Mesenchymal stem cell (in vitro differentiated cells and primary cell): ENCODE results near the gene PADI3.

Experiments used
- DNase-seq: peaks from one replicate; pipeline ENCODE4 v3.0.0-alpha.2; 2013
- H2AFZ ChIP-seq: one replicate; pipeline ENCODE4 v1.6.1; 2013; ENCODE audit warnings: low read depth, mild to moderate bottlenecking, control low read depth, inconsistent platforms, low read length, moderate library complexity
- H2AK5ac ChIP-seq: 2 replicates; pipeline ENCODE4 v1.6.1; 2013; ENCODE audit warnings: low read length, moderate library complexity, mild to moderate bottlenecking, inconsistent platforms; ENCODE audit not compliant: severe bottlenecking
- H2BK120ac ChIP-seq: one replicate; pipeline ENCODE4 v1.6.1; 2013; ENCODE audit warnings: low read depth, mild to moderate bottlenecking, inconsistent platforms, low read length, moderate library complexity
- H2BK12ac ChIP-seq, 2 experiments: one replicate each; pipeline ENCODE4 v1.6.1; 2013; ENCODE audit warnings: inconsistent platforms in 2 of 2, low read length in 2 of 2, mild to moderate bottlenecking in 2 of 2, moderate library complexity in 2 of 2, control low read depth in 1 of 2
- H2BK15ac ChIP-seq: one replicate; pipeline ENCODE4 v1.6.1; 2013; ENCODE audit warnings: mild to moderate bottlenecking, low read depth, inconsistent platforms; ENCODE audit not compliant: poor library complexity, severe bottlenecking
- H2BK5ac ChIP-seq: 2 replicates; pipeline ENCODE4 v1.6.1; 2013; ENCODE audit warnings: low read depth, mild to moderate bottlenecking, low read length, control low read depth, inconsistent platforms; ENCODE audit not compliant: poor library complexity, severe bottlenecking
- H3K14ac ChIP-seq, 2 experiments: one replicate each; pipeline ENCODE4 v1.6.1; 2013; ENCODE audit warnings: inconsistent platforms in 2 of 2, low read length in 2 of 2, control low read depth in 1 of 2, mild to moderate bottlenecking in 1 of 2, moderate library complexity in 1 of 2
- H3K18ac ChIP-seq, 2 experiments: one replicate each; pipeline ENCODE4 v1.6.1; 2013; ENCODE audit warnings: inconsistent platforms in 2 of 2, low read length in 2 of 2, control low read depth in 1 of 2, low read depth in 1 of 2, mild to moderate bottlenecking in 1 of 2
- H3K23ac ChIP-seq, 2 experiments: one replicate each; pipeline ENCODE4 v1.6.1; 2013; ENCODE audit warnings: inconsistent platforms in 2 of 2, low read length in 2 of 2, mild to moderate bottlenecking in 2 of 2, moderate library complexity in 2 of 2, control low read depth in 1 of 2
- H3K27ac ChIP-seq: 2 replicates; pipeline ENCODE4 v1.5.1; 2013; ENCODE audit warnings: mild to moderate bottlenecking, moderate library complexity, low read length, control low read depth, inconsistent platforms; ENCODE audit not compliant: poor library complexity, severe bottlenecking
- H3K27me3 ChIP-seq, 2 experiments: 2 replicates each; pipeline versions ENCODE4 v1.6.1 to v1.7.0; 2013; ENCODE audit warnings: low read length in 2 of 2, mild to moderate bottlenecking in 2 of 2, moderate library complexity in 2 of 2, control low read depth in 1 of 2, inconsistent platforms in 1 of 2; ENCODE audit not compliant: control insufficient read depth in 1 of 2, insufficient read depth in 1 of 2
- H3K36me3 ChIP-seq, 2 experiments: 2 replicates each; pipeline versions ENCODE4 v1.6.1 to v1.7.0; 2013; ENCODE audit warnings: low read length in 2 of 2, control low read depth in 1 of 2, inconsistent platforms in 1 of 2, low read depth in 1 of 2, mild to moderate bottlenecking in 1 of 2; ENCODE audit not compliant: insufficient read depth in 2 of 2, control insufficient read depth in 1 of 2
- H3K4ac ChIP-seq, 2 experiments: one replicate each; pipeline ENCODE4 v1.6.1; 2013; ENCODE audit warnings: inconsistent platforms in 2 of 2, low read length in 2 of 2, mild to moderate bottlenecking in 2 of 2, moderate library complexity in 2 of 2, control low read depth in 1 of 2, low read depth in 1 of 2
- H3K4me1 ChIP-seq: 2 replicates; pipeline ENCODE4 v1.6.1; 2013; ENCODE audit warnings: low read depth, low read length, control low read depth; ENCODE audit not compliant: control insufficient read depth, insufficient read depth
- H3K4me2 ChIP-seq: 2 replicates; pipeline ENCODE4 v1.6.1; 2013; ENCODE audit warnings: low read length, mild to moderate bottlenecking, inconsistent platforms; ENCODE audit not compliant: poor library complexity, severe bottlenecking
- H3K4me3 ChIP-seq, 2 experiments: 2 replicates each; pipeline versions ENCODE4 v1.5.1 to v1.7.0; 2013; ENCODE audit warnings: low read length in 2 of 2, mild to moderate bottlenecking in 2 of 2, control low read depth in 1 of 2, low read depth in 1 of 2; ENCODE audit not compliant: insufficient read depth in 1 of 2
- H3K79me1 ChIP-seq: replicated peaks from 2 replicates; pipeline ENCODE4 v1.6.1; 2013; ENCODE audit warnings: mild to moderate bottlenecking, control low read depth, low read length, inconsistent platforms; ENCODE audit not compliant: poor library complexity, severe bottlenecking
- H3K9ac ChIP-seq: 2 replicates; pipeline ENCODE4 v1.7.0; 2013; ENCODE audit warnings: mild to moderate bottlenecking, low read length, moderate library complexity
- H3K9me3 ChIP-seq: 2 replicates; pipeline ENCODE4 v1.7.0; 2013; ENCODE audit warnings: mild to moderate bottlenecking, low read length; ENCODE audit not compliant: control insufficient read depth
- H4K8ac ChIP-seq: one replicate; pipeline ENCODE4 v1.6.1; 2013; ENCODE audit warnings: inconsistent platforms, mild to moderate bottlenecking, low read length, moderate library complexity
- H4K91ac ChIP-seq: one replicate; pipeline ENCODE4 v1.6.1; 2013; ENCODE audit warnings: mild to moderate bottlenecking, low read length, inconsistent platforms
- WGBS: methylation state at CpG from one replicate; pipeline ENCODE4 v1.1.7; 2013; ENCODE audit warnings: mixed read lengths; 5-methylcytosine and 5-hydroxymethylcytosine counted together

The PADI3 gene

DNA sequence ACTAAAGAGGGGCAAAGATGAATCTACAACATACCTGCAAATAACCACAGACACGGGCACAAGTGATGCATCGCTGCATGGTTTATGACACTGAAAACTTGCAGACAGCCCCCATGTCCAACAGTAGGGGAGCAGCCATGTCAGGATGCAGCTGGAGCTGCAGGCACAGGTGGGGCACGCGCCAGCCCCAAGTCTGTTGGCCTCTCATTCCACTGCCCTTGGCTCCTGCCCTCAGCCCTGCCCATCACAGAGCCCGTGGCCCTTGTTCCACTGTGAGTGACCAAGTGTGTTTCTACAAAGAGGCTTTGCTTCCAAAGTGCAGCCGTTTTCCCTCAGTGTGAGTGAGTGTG lies 55.9 kb downstream of the PADI3 start:
- H3K27ac ChIP-seq: no peak overlapping the region
- no peak overlapping the region for H2AK5ac ChIP-seq
- H3K14ac ChIP-seq: no peak overlapping the region
- no peak overlapping the region for H3K4me3 ChIP-seq
- H3K79me1 ChIP-seq: no peaks in the 10 kb centered on the region
- H2BK15ac ChIP-seq: no peak overlapping the region
- peaks cover 17% of the 10 kb centered on the region for H3K4me1 ChIP-seq
- no peak overlapping the region for H3K23ac ChIP-seq
- no peak overlapping the region for H2AFZ ChIP-seq
- no peaks in the 10 kb centered on the region for H3K36me3 ChIP-seq
- peaks cover 22% of the 10 kb centered on the region for H3K9me3 ChIP-seq
- no peak overlapping the region for H4K91ac ChIP-seq
- no peak overlapping the region for H4K8ac ChIP-seq
- no peak overlapping the region for H3K9ac ChIP-seq
- no peak overlapping the region for H3K18ac ChIP-seq
- DNase-seq: no peak
- no peak overlapping the region for H3K4me2 ChIP-seq
- no peak overlapping the region for H2BK5ac ChIP-seq
- H3K4ac ChIP-seq: no peak overlapping the region
- H2BK120ac ChIP-seq: no peak overlapping the region
- peaks cover 0 to 75% of the 10 kb centered on the region in 2 experiments for H3K27me3 ChIP-seq
- H2BK12ac ChIP-seq: no peak overlapping the region
- 78% methylated on average over 6 of the region's 6 CpGs for WGBS

DNA sequence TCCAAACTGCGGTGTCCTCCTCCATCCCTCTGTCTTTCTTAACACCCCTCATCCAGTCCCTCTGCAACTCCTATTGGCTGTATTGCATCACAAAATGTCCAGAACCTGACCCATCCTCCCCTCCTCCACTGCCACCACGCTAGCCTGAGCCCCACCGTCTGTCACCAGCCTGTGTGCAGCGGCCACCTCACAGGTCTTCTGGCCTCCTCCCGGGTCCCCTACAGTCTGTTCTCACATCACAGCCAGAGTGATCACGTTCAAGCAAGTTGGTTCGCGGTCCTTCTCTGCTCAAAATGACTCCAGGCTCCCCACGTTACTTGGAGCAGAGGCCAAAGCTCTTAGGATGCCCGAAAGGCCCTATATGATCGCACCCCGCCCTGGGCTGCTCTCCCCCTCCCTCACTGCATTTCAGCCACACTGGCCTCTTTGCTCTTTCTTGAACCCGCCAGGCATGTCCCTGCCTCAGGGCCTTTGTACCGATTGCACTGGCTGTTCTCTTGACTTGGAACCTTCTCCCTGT lies 56.7 kb downstream of the PADI3 start:
- Histone ChIP-seq H2BK15ac (no peak overlapping the region), H3K27me3 (peaks cover 0 to 82% of the 10 kb centered on the region in 2 experiments), H3K4ac (no peak overlapping the region), H3K18ac (no peak overlapping the region), H3K4me2 (no peak overlapping the region), H2BK120ac (no peak overlapping the region), H2AK5ac (no peak overlapping the region), H2AFZ (no peak overlapping the region), H3K9ac (no peak overlapping the region), H4K8ac (no peak overlapping the region), H3K9me3 (peaks cover 22% of the 10 kb centered on the region), H4K91ac (no peak overlapping the region), H3K36me3 (no peaks in the 10 kb centered on the region), H3K14ac (no peak overlapping the region), H3K4me3 (no peak overlapping the region), H3K27ac (no peak overlapping the region), H3K23ac (no peak overlapping the region), H2BK12ac (no peak overlapping the region), H3K4me1 (peaks cover 17% of the 10 kb centered on the region), H3K79me1 (no peaks in the 10 kb centered on the region), H2BK5ac (no peak overlapping the region)
- WGBS: 81% methylated on average over 13 of the region's 14 CpGs
- no peak for DNase-seq

DNA sequence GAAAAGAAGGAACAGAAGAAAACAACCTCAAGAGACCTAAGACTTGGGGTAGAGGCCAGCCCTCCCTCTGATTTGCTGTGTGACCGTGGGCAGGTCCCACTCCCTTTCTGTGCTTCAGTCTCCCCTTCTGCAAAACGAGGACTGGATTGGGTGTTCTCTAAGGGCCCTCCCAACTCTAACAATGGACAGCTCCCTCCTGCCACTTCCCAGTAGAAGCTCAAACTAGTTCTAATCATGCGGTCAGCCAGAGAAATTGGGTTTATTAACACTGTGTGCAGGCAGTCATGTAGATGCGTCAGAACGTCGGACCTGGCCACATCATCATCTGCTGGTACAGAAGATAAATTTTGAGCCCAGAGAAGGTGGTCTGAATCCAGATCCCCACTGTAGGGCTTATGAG lies 57.5 kb downstream of the PADI3 start:
- no peak overlapping the region for H3K9ac ChIP-seq
- no peak overlapping the region for H2AK5ac ChIP-seq
- no peak overlapping the region for H3K14ac ChIP-seq
- H3K4me1 ChIP-seq: peaks cover 17% of the 10 kb centered on the region
- H3K4ac ChIP-seq: no peak overlapping the region
- H3K18ac ChIP-seq: no peak overlapping the region
- no peaks in the 10 kb centered on the region for H3K79me1 ChIP-seq
- H3K36me3 ChIP-seq: no peaks in the 10 kb centered on the region
- H3K4me2 ChIP-seq: no peak overlapping the region
- no peak overlapping the region for H2AFZ ChIP-seq
- H2BK12ac ChIP-seq: no peak overlapping the region
- no peak overlapping the region for H4K8ac ChIP-seq
- no peak for DNase-seq
- no peak overlapping the region for H3K4me3 ChIP-seq
- no peak overlapping the region for H3K27ac ChIP-seq
- H2BK15ac ChIP-seq: no peak overlapping the region
- no peak overlapping the region for H2BK120ac ChIP-seq
- no peak overlapping the region for H2BK5ac ChIP-seq
- no peak overlapping the region for H4K91ac ChIP-seq
- 83% methylated on average over 6 of the region's 6 CpGs for WGBS
- H3K9me3 ChIP-seq: peaks cover 18% of the 10 kb centered on the region
- peaks cover 0 to 88% of the 10 kb centered on the region in 2 experiments for H3K27me3 ChIP-seq
- H3K23ac ChIP-seq: no peak overlapping the region

DNA sequence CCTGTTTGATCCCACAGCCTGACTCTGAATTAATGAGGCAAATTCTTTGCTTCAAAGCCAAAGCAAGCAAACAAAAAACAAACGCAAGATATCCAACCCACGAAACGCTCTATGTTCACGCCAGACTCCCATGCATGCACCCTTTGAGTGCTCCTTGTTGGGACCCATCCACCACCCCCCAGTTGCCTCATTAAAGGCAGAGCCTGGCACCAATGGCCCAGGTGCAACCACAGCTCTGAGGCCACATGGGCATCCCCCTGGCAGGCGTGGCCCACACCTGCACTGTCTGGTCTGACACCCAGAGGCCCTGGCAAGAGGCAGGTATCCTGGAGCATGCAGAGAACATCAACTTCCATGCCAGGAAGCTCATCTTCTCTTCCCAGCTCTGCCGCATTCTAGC lies 58.0 kb downstream of the PADI3 start:
- H3K79me1 ChIP-seq: no peaks in the 10 kb centered on the region
- H3K36me3 ChIP-seq: no peaks in the 10 kb centered on the region
- no peak overlapping the region for H2BK5ac ChIP-seq
- no peak overlapping the region for H3K9ac ChIP-seq
- H2AFZ ChIP-seq: no peak overlapping the region
- no peak overlapping the region for H2BK12ac ChIP-seq
- no peak overlapping the region for H3K14ac ChIP-seq
- H2AK5ac ChIP-seq: no peak overlapping the region
- H2BK120ac ChIP-seq: no peak overlapping the region
- H3K23ac ChIP-seq: no peak overlapping the region
- H3K27me3 ChIP-seq: peaks cover 0 to 88% of the 10 kb centered on the region in 2 experiments
- no peak overlapping the region for H2BK15ac ChIP-seq
- H3K9me3 ChIP-seq: peaks cover 14% of the 10 kb centered on the region
- H4K91ac ChIP-seq: no peak overlapping the region
- WGBS: 64% methylated on average over 6 of the region's 6 CpGs
- no peak overlapping the region for H3K4me2 ChIP-seq
- H3K4ac ChIP-seq: no peak overlapping the region
- no peak overlapping the region for H3K4me3 ChIP-seq
- H4K8ac ChIP-seq: no peak overlapping the region
- DNase-seq: no peak
- no peak overlapping the region for H3K27ac ChIP-seq
- no peak overlapping the region for H3K18ac ChIP-seq
- H3K4me1 ChIP-seq: peaks cover 17% of the 10 kb centered on the region
